Epidermal melanocyte (primary cell): ENCODE measurements around the gene ARPC1B.
A peak's percentile ranks its signal among the peaks of the same experiment; 100 is the strongest.
"Not testable (repeated sequence)": the region's sequence is repeated elsewhere in the genome, so short reads cannot be mapped to it uniquely, and the experiment has no call there.

Experiments used
- DNase-seq: peaks from one replicate; pipeline ENCODE4 v3.0.0; 2011; ENCODE audit warnings: low spot score; ENCODE audit not compliant: insufficient read length

Gene ARPC1B

GRCh38 chr7:99408379-99409191 lies 34.1 kb downstream of the ARPC1B start, which contains the start of the genes BUD31 and PDAP1:
Gene BUD31, plus strand, starts transcription at chr7:99408969. Its CDS starts 2,124 bp downstream, at chr7:99411093.
Gene PDAP1, minus strand, starts transcription at chr7:99408597. Its CDS starts 49 bp downstream, at chr7:99408548.
- DNase-seq = peak; percentile 97

GRCh38 chr7:99409192-99409572 lies 34.7 kb downstream of the ARPC1B start:
- DNase-seq = no peak

DNA sequence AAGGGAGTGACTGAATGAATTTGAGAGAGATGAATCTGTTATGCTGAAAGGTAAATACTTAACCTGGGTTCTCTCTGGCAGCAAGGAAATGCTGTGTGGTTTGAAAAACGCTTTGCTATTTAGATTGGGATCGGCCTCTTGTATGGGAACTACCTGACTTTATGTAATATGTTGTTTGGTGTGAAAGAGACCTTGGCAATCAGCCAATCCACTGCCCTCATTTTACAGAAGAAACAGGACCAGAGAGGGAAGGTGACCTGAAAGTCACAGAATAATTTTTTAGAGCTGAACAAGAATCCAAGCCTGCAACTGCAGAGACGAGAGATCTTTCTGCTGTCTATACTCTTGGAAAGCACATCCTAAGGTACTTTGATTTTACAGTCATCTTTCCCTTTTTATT lies 35.3 kb downstream of the ARPC1B start:
- no peak for DNase-seq

GRCh38 chr7:99410635-99411034 lies 36.1 kb downstream of the ARPC1B start:
- no peak for DNase-seq

DNA sequence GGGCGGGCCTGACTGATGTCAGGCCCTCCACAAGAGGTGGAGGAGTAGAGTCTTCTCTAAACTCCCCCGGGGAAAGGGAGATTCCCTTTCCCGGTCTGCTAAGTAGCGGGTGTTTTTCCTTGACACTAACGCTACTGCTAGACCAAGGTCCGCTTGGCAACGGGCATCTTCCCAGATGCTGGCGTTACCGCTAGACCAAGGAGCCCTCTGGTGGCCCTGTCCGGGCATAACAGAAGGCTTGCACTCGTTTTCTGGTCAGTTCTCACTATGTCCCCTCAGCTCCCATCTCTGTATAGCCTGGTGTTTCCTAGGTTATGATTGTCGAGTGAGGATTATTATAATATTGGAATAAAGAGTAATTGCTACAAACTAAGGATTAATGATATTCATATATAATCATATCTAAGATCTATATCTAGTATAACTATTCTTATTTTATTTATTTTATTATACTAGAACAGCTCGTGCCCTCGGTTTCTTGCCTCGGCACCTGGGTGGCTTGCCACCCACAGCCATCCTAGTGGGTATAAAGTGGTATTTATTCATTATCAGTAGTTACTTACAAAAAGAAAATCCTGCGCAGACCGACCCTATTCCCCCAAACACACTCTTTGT lies 41.1 kb downstream of the ARPC1B start:
- DNase-seq = not testable (repeated sequence)

- no peak for DNase-seq
Observed at GRCh38 chr7:99418260-99418659, 43.7 kb downstream of the ARPC1B start.

DNA sequence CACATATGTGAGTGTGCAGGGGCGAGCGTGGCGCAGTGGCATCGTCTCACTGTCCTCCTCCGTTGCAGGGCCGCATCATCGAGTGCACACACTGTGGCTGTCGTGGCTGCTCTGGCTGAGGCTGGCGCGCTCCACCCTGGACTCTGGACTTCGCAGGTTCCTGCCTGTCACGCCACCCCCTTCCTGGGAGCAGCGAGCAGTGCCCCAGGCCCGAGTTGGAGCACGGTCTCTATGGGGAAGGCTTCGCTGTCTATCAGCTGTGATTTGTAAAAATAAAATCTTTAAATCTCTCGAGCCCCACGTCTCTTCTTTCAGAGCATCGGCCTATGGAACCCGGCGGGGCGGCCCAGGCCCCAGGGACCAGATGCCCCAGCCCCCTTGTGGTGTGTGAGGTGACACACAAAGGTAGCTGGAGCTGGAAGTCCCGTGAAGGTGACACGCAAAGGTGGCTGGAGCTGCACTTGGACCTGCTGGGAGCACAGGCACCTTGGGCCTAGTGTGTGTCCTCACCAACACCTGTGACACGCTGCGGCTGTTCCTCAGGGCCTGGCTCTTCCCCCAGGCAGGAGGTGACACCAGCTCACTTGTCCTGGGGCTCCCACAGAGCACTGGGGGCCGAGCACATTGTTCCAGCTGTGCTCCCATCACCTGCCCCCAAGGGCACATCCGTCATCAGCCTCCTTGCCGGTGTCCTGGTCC lies 44.9 kb downstream of the ARPC1B start:
- peak; percentile 11 for DNase-seq

- no peak for DNase-seq
Observed at GRCh38 chr7:99420213-99420612, 45.7 kb downstream of the ARPC1B start.

DNA sequence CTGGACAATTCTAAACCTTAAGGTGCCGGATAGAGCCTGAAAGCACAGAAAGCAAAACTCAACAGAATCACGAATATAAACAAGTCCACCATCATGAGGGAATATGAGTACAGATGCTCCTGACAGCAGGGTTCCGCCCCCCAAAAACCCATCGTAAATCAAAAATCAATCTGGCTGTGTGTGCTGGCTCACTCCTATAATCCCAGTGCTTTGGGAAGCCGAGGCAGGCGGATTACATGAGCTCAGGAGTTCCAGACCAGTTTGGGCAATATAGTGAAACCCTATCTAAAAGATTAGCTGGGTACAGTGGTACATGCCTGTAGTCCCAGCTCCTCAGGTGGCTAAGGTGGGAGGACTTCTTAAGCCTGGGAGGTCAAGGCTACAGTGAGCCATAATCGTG lies 46.5 kb downstream of the ARPC1B start:
- DNase-seq = peak; percentile 4

GRCh38 chr7:99422186-99422585 lies 47.7 kb downstream of the ARPC1B start:
- no peak for DNase-seq

DNA sequence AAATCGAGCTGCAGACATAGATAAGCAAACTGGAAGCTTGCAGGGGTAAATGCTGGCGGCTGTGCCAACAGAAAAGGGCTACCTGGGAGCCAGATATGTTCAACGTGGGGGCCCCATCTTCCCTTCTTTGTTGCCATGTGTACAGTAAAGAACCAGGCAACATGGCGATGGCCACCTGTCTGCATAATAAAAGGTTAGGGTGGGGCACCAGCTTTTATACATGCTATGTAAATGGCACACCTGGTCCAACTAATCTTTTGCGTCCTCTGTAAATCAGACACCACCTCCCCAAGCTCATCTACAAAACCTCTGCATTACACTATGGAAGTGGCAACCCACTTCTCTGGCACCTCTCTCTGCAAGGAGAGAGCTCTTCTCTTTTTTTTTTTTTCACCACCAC lies 48.1 kb downstream of the ARPC1B start:
- DNase-seq = no peak

- no peak for DNase-seq
Observed at GRCh38 chr7:99424932-99425730, 50.6 kb downstream of the ARPC1B start.

DNA sequence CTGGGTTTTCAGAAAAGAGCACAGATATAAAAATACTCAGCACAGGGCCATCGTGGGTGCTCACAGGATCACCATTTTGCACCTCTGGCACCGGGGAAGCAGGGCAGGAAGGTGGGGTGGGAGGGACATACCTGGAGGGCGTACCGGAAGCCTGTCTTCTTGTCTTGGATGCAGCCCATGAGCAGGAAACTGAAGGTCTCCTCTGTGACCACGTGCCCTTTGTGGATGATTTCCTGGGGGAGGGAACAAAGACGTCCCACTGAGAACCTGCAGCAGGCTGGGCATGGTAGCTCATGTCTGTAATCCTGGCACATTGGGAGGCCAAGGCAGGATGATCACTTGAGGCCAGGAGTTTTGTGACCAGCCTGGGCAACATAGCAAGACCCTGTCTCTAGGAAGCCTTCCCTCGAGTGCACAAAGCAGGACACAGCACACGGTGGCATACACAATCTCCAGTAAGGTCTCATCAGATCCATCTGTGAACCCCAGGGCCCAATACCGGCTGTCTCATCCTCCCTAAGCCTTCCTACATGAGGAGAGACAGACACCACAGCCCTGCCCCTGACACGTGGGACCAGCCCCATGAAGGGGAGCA lies 54.5 kb downstream of the ARPC1B start:
- no peak for DNase-seq

GRCh38 chr7:99429756-99430155 lies 55.2 kb downstream of the ARPC1B start:
- no peak for DNase-seq

GRCh38 chr7:99431756-99432540 lies 57.4 kb downstream of the ARPC1B start:
- not testable (repeated sequence) for DNase-seq

DNA sequence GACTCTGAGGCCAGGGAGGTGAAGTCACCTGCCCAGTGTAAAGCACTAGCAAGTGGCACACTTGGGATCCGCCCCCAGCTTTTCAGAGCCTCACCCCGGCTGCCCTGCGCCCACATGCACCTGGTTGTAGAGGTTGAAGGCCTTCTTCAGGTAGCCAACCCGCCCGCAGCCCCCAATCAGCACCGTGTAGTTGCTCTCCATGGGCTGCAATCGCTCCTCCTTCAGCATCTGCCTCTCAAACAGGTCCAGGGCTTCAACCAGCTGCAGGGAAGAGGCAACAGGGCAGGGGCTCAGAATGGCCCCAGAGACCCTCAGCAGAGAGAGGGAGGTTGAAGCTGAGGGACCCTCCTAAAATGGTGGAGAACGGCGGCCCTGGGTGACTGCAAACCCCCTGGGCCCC lies 58.6 kb downstream of the ARPC1B start:
- DNase-seq = no peak

DNA sequence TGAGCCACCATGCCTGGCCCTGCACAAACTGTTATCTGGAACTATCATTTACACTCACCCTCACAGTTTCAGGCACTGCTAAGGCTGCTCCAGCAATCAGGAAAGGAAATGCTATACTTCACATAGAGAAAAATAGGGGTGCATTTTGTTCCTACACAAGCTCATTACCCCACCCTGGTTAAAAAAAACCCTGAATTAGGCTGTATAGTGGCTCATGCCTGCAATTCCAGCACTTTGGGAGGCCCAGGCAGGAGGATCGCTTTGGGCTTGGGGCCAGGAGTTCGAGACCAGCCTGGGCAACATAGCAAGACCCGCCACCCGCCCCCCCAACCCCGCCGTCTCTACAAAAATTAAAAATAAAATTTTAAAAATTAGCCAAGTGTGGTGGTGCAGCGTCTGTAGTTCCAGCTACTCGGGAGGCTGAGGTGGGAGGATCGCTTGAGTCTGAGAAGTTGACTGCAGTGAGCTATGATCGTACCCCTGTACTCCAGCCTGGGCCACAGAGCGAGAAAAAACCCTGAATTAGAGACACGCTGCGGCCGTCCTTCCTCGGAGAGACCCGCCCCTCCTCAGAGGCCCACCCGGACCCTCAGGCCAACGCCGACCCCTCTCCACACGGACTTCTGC lies 63.5 kb downstream of the ARPC1B start:
- DNase-seq = no peak

DNA sequence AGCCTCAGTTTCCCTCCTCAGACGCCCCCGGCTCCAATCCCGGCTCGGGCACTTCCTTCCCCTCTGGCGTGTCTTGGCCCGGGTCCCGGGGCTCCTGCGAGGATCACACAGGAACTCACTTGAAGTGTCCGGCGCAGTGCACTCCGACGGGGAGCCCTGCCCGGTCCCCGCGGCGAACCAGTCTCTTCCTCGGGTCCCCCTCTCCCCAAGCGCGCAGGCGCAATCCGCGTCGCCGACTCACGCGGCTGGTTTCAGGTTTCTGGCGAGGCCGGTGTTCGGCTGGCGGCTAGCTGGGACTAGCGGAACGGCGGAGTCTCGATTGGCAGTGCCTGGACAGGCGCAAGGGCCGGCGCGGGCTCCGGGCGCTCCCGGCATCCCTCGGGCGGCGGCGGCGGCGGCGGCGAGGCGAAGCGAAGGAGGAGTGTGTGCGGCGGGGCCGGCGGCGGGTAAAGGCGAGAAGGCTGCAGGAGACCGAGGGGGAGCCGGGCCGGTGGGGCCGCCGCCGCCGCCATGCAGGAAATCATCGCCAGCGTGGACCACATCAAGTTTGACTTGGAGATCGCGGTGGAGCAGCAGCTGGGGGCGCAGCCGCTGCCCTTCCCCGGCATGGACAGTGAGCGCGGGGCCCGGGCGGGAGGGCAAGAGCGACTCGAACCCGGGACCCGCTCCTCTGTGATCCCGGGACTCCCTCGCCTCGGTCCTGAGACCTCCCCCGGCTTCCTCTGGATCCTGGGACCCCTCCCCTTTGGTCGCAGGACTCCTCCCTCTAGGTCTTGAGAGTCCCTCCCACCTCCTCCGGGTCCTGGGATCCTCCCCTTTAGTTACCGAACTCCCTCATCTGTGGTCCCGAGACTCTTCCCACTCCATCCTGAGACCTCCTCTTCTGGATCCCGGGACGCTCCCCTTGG lies 64.3 kb downstream of the ARPC1B start, which contains the start of the genes CPSF4 and PTCD1:
TSS of gene CPSF4 (plus strand) at position 371 of the 908 bp plus-strand sequence. CDS start at position 511, 140 bp downstream.
TSS of gene PTCD1 (minus strand) at position 226 of the 908 bp plus-strand sequence. CDS start 3,556 bp downstream, outside the sequence.
- peak; percentile 99 for DNase-seq
